HG02571 (cell line): ENCODE measurements around the gene TMEM220.
A peak's percentile ranks its signal among the peaks of the same experiment; 100 is the strongest.

Experiments
- ATAC-seq: cut with Tn5 transposase; IDR thresholded peaks from one replicate; pipeline ENCODE4 v1.9.1; 2021; ENCODE audit warnings: mild to moderate bottlenecking, moderate library complexity; ENCODE audit not compliant: unreplicated experiment

The TMEM220 gene

GRCh38 chr17:10729334-10730193 is at the start of gene TMEM220:
TSS of gene TMEM220 (minus strand) at chr17:10730023. CDS start at chr17:10729851, 172 bp downstream.
- peak; percentile 70 for ATAC-seq

- ATAC-seq = no peak
Measured at GRCh38 chr17:10779609-10780008, 49.8 kb upstream of the TMEM220 start.

- no peak for ATAC-seq
Measured at GRCh38 chr17:10777890-10778289, 48.1 kb upstream of the TMEM220 start.

GRCh38 chr17:10777131-10777807 is 47.4 kb upstream of the TMEM220 start:
- ATAC-seq = no peak

- ATAC-seq = no peak
Measured at GRCh38 chr17:10776381-10776780, 46.6 kb upstream of the TMEM220 start.

- no peak for ATAC-seq
Measured at GRCh38 chr17:10775740-10776356, 46.0 kb upstream of the TMEM220 start.

GRCh38 chr17:10775058-10775457 is 45.2 kb upstream of the TMEM220 start:
- no peak for ATAC-seq

GRCh38 chr17:10773391-10773790 is 43.6 kb upstream of the TMEM220 start:
- ATAC-seq = no peak

- ATAC-seq = no peak
Measured at GRCh38 chr17:10772425-10773380, 42.9 kb upstream of the TMEM220 start.

GRCh38 chr17:10771148-10771547 is 41.3 kb upstream of the TMEM220 start:
- ATAC-seq = no peak

GRCh38 chr17:10769840-10770239 is 40.0 kb upstream of the TMEM220 start:
- no peak for ATAC-seq

GRCh38 chr17:10768750-10769251 is 39.0 kb upstream of the TMEM220 start:
- no peak for ATAC-seq

- ATAC-seq = no peak
Measured at GRCh38 chr17:10767232-10767631, 37.4 kb upstream of the TMEM220 start.

- no peak for ATAC-seq
Measured at GRCh38 chr17:10762037-10762436, 32.2 kb upstream of the TMEM220 start.

- ATAC-seq = no peak
Measured at GRCh38 chr17:10761281-10761680, 31.5 kb upstream of the TMEM220 start.

- ATAC-seq = no peak
Measured at GRCh38 chr17:10758062-10758461, 28.2 kb upstream of the TMEM220 start.

- ATAC-seq = no peak
Measured at GRCh38 chr17:10757647-10758046, 27.8 kb upstream of the TMEM220 start.

GRCh38 chr17:10757067-10757466 is 27.2 kb upstream of the TMEM220 start:
- no peak for ATAC-seq

GRCh38 chr17:10756619-10757018 is 26.8 kb upstream of the TMEM220 start:
- no peak for ATAC-seq

- ATAC-seq = no peak
Measured at GRCh38 chr17:10756185-10756584, 26.4 kb upstream of the TMEM220 start.
